HG02938 (cell line): ENCODE data around the gene AADAC.
"Not testable (repeated sequence)": the region's sequence is repeated elsewhere in the genome, so short reads cannot be mapped to it uniquely, and the experiment has no call there.

Source experiments
- ATAC-seq: cut with Tn5 transposase; IDR thresholded peaks from one replicate; pipeline ENCODE4 v1.9.1; 2021; ENCODE audit warnings: mild to moderate bottlenecking, moderate library complexity; ENCODE audit not compliant: unreplicated experiment

The AADAC gene

GRCh38 chr3:151852074-151852811 is 38.3 kb downstream of the AADAC start:
- no peak for ATAC-seq

GRCh38 chr3:151856118-151856517 is 42.2 kb downstream of the AADAC start:
- ATAC-seq = no peak

GRCh38 chr3:151856641-151857040 is 42.7 kb downstream of the AADAC start:
- no peak for ATAC-seq

- no peak for ATAC-seq
Measured at GRCh38 chr3:151859233-151859673, 45.3 kb downstream of the AADAC start.

GRCh38 chr3:151859905-151860304 is 46.0 kb downstream of the AADAC start:
- no peak for ATAC-seq

- ATAC-seq = no peak
Measured at GRCh38 chr3:151863611-151864010, 49.7 kb downstream of the AADAC start.

- no peak for ATAC-seq
Measured at GRCh38 chr3:151864423-151865101, 50.6 kb downstream of the AADAC start.

- no peak for ATAC-seq
Measured at GRCh38 chr3:151866711-151867410, 52.9 kb downstream of the AADAC start.

GRCh38 chr3:151867666-151868065 is 53.8 kb downstream of the AADAC start:
- no peak for ATAC-seq

GRCh38 chr3:151869181-151869580 is 55.3 kb downstream of the AADAC start:
- ATAC-seq = no peak

- peak; percentile 60 for ATAC-seq
Measured at GRCh38 chr3:151871639-151872468, 57.9 kb downstream of the AADAC start.

- ATAC-seq = no peak
Measured at GRCh38 chr3:151873398-151873797, 59.5 kb downstream of the AADAC start, which contains the start of gene SUCNR1. Gene SUCNR1, plus strand, starts transcription at chr3:151873643. Its CDS starts 6,250 bp downstream, at chr3:151879893.

GRCh38 chr3:151874079-151874478 is 60.2 kb downstream of the AADAC start:
- ATAC-seq = not testable (repeated sequence)

- ATAC-seq = peak; percentile 89
Measured at GRCh38 chr3:151875759-151876158, 61.8 kb downstream of the AADAC start.

GRCh38 chr3:151877269-151877668 is 63.4 kb downstream of the AADAC start:
- no peak for ATAC-seq
